Measurements from ENCODE around the gene TOR1AIP1. TPM values are rescaled to one million over a fixed set of nuclear protein-coding genes. Genes with fewer than 3 reads are reported as not detected.

TOR1AIP1 gene
- total and polyA plus RNA-seq, 2 of the 4 experiments (the other 2 are of a cell fraction): 20.7 to 64.5 TPM

GRCh38 chr1:179951383-179952144 lies 69.5 kb downstream of the TOR1AIP1 start:
- DNase-seq: no peak
- Histone ChIP-seq H2AK9ac (replicated peaks; ENCODE audit: low read depth, low read length, poor library complexity) (no peak overlapping the region), H4K5ac (ENCODE audit: low read depth, low read length) (no peak overlapping the region), H3K27ac (ENCODE audit: insufficient read depth, low read length) (no peak overlapping the region), H3K4me3 (ENCODE audit: insufficient read depth, low read depth, low read length) (no peak overlapping the region), H3K79me1 (ENCODE audit: low read depth in 1 of 2, low read length in 2 of 2) (peaks cover 0 to 4% of the 10 kb centered on the region in 2 experiments; a peak in 1 of 4 replicates), H2AFZ (replicated peaks; ENCODE audit: low read length, poor library complexity) (no peak overlapping the region), H3K36me3 (ENCODE audit: control insufficient read depth, insufficient read depth, low read length) (no peaks in the 10 kb centered on the region), H3K14ac (replicated peaks; ENCODE audit: low read depth, low read length) (no peak overlapping the region), H3K4me1 (ENCODE audit: control insufficient read depth, insufficient read depth, low read length) (peaks cover 2% of the 10 kb centered on the region; the same call in 1 of the 2 replicates), H2BK5ac (ENCODE audit: low read depth, low read length, poor library complexity, severe bottlenecking) (no peak overlapping the region), H4K8ac (ENCODE audit: low read depth in 2 of 2, low read length in 2 of 2) (no peak overlapping the region), H2AK5ac (ENCODE audit: low read depth, low read length) (no peak overlapping the region), H3K23ac (ENCODE audit: low read depth, low read length) (no peak overlapping the region), H3K18ac (ENCODE audit: low read depth, low read length) (no peak overlapping the region), H3K9me3 (ENCODE audit: control insufficient read depth, insufficient read depth, low read length) (no peaks in the 10 kb centered on the region), H2BK120ac (ENCODE audit: low read depth, low read length) (no peak overlapping the region), H3K56ac (ENCODE audit: extremely low read depth, insufficient read depth, low read length) (no peak overlapping the region), H3K4me2 (ENCODE audit: low read depth, low read length) (no peak overlapping the region), H2BK15ac (ENCODE audit: low read depth, low read length) (no peak overlapping the region), H3K9me1 (ENCODE audit: insufficient read depth, low read length) (no peaks in the 10 kb centered on the region), H4K20me1 (ENCODE audit: insufficient read depth, low read length) (no peaks in the 10 kb centered on the region; the same call in 1 of the 2 replicates), H2BK20ac (ENCODE audit: low read depth, low read length) (no peak overlapping the region), H3K4ac (ENCODE audit: low read depth, low read length) (no peak overlapping the region), H3K27me3 (ENCODE audit: control insufficient read depth, insufficient read depth, low read length) (no peaks in the 10 kb centered on the region), H3K9ac (ENCODE audit: low read depth, low read length) (no peak overlapping the region), H4K91ac (ENCODE audit: insufficient read depth, low read depth, low read length) (no peak overlapping the region)
- in situ Hi-C loops (cut with MboI; ENCODE audit: low sequenced_read_pairs) (no loop called here), intact Hi-C loops (cut with micrococcal nuclease) (loop anchor here (5.0 kb wide), 1 partner anchor 69 kb away; the partner anchor contains the start of gene TOR1AIP1), dilution Hi-C loops (cut with HindIII; ENCODE audit: low sequenced_read_pairs, unreplicated experiment) (no loop called here)
- ChIA-PET CTCF (interaction anchor here (1.1 kb wide), 1 partner anchor 37 kb away, joined by 3 read pairs; no protein-coding TSS in a partner anchor), POLR2A (ENCODE audit: unreplicated experiment) (no interaction called here)
- BruUV-seq (replicated peaks): no TSS peak
- WGBS, 2 experiments (ENCODE audit: extremely low coverage in 2 of 2, insufficient read length in 1 of 2): 100% methylated on average over 1 of the region's 10 CpGs; no CpG with 5 or more reads in 1 of the 2 experiments
- no peak for ATAC-seq (ENCODE audit: low read depth)
- TF ChIP-seq ELK1 (IDR thresholded peaks at IDR 0.05; ENCODE audit: borderline replicate concordance, low read depth, low read length) (no peak), MAZ (IDR thresholded peaks at IDR 0.05; ENCODE audit: borderline replicate concordance, low read depth, low read length) (no peak), RFX5 (IDR thresholded peaks at IDR 0.05; ENCODE audit: low read depth, low read length) (no peak), NFE2L2 (IDR thresholded peaks at IDR 0.05; ENCODE audit: low read depth, low read length) (no peak), RCOR1 (IDR thresholded peaks at IDR 0.05; ENCODE audit: insufficient replicate concordance, low read length) (no peak), CTCF (conservative IDR thresholded peaks at IDR 0.05; ENCODE audit: low read depth, low read length) (no peak), MAFK (IDR thresholded peaks at IDR 0.05; ENCODE audit: low read depth, low read length) (no peak), CEBPB (IDR thresholded peaks at IDR 0.05; ENCODE audit: low read depth, low read length) (no peak), BHLHE40 (IDR thresholded peaks at IDR 0.05; ENCODE audit: low read depth, low read length) (no peak), CHD1 (IDR thresholded peaks at IDR 0.05; ENCODE audit: low read depth, low read length) (no peak), RAD21 (IDR thresholded peaks at IDR 0.05; ENCODE audit: low read length) (no peak), FOS (IDR thresholded peaks at IDR 0.05; ENCODE audit: low read depth, low read length) (no peak), SMC3 (IDR thresholded peaks at IDR 0.05; ENCODE audit: low read depth, low read length) (no peak), POLR2A (IDR thresholded peaks at IDR 0.05; ENCODE audit: low read depth, low read length) (no peak)
- TF ChIP-seq, protein P1, sequence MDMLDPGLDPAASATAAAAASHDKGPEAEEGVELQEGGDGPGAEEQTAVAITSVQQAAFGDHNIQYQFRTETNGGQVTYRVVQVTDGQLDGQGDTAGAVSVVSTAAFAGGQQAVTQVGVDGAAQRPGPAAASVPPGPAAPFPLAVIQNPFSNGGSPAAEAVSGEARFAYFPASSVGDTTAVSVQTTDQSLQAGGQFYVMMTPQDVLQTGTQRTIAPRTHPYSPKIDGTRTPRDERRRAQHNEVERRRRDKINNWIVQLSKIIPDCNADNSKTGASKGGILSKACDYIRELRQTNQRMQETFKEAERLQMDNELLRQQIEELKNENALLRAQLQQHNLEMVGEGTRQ (IDR thresholded peaks at IDR 0.05; ENCODE audit: low read depth, low read length): no peak

Data from IMR-90 (cell line).